ENCODE results near the gene CARD10. TPM values are rescaled to one million over a fixed set of nuclear protein-coding genes. Genes with fewer than 3 reads are reported as not detected.
A peak's percentile ranks its signal among the peaks of the same experiment; 100 is the strongest.

Gene CARD10
- total and polyA plus RNA-seq, 2 of the 13 experiments (the other 11 are each of a cell fraction or from before 2014, with no cell fraction given) = 35.2 to 55.8 TPM

DNA sequence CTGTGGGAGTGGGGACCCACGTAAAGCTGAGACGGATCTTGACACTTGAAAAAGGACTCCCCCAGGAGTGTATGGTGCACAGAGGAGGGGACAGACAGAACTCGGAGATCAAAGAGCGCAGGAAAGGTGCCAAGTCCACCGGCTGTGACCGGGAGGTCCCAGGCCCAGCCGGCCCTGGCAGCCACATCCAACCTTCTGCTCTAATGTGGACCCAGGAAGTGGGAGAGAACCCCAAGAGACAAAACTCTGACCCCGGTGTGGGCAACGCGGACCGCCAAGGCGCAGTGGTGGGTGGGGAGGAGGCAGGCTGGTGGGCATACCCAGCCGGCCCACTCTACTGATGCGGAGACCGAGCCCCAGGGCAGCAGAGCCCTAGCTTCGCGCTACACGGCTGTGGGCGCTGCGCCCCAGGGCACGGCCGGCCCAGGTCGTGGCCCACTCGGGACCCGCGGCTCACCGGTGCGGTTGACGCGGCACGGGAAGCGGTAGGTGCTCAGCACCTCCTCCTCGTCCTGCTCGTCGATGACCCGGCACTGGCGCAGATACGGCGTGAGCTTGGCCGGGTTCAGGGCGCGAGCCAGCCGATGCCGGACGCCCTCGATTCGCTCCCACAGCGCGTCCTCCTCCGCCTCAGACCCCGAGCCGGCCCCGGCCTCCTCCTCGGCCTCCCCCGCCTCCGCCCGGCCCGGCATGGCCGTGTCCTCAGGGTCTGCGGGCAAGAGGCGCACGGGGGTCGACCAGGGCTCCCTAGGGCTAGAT is 527 bp downstream of the CARD10 start (continued):
- TF ChIP-seq HOXA5 (CRISPR knock-in tag; IDR thresholded peaks at IDR 0.05) (peak; percentile 65), HES4 (CRISPR knock-in tag; IDR thresholded peaks at IDR 0.05; ENCODE audit: borderline replicate concordance) (no peak), ZNF543 (CRISPR knock-in tag; IDR thresholded peaks at IDR 0.05) (peak; percentile 86; the same call in 1 of the 2 replicates), NFE2 (CRISPR knock-in tag; IDR thresholded peaks at IDR 0.05) (no peak), ZMAT3 (CRISPR knock-in tag; conservative IDR thresholded peaks at IDR 0.05) (no peak; the same call in 1 of the 2 replicates), IKZF1 (IDR thresholded peaks at IDR 0.05) (no peak), HOXD1 (CRISPR knock-in tag; IDR thresholded peaks at IDR 0.05) (peak; percentile 26; the same call in 1 of the 2 replicates), ISL2 (CRISPR knock-in tag; IDR thresholded peaks at IDR 0.05) (no peak), ZNF619 (CRISPR knock-in tag; IDR thresholded peaks at IDR 0.05) (no peak), PHB2 (IDR thresholded peaks at IDR 0.05; ENCODE audit: partially characterized antibody) (no peak)
- TF ChIP-seq, protein P1, sequence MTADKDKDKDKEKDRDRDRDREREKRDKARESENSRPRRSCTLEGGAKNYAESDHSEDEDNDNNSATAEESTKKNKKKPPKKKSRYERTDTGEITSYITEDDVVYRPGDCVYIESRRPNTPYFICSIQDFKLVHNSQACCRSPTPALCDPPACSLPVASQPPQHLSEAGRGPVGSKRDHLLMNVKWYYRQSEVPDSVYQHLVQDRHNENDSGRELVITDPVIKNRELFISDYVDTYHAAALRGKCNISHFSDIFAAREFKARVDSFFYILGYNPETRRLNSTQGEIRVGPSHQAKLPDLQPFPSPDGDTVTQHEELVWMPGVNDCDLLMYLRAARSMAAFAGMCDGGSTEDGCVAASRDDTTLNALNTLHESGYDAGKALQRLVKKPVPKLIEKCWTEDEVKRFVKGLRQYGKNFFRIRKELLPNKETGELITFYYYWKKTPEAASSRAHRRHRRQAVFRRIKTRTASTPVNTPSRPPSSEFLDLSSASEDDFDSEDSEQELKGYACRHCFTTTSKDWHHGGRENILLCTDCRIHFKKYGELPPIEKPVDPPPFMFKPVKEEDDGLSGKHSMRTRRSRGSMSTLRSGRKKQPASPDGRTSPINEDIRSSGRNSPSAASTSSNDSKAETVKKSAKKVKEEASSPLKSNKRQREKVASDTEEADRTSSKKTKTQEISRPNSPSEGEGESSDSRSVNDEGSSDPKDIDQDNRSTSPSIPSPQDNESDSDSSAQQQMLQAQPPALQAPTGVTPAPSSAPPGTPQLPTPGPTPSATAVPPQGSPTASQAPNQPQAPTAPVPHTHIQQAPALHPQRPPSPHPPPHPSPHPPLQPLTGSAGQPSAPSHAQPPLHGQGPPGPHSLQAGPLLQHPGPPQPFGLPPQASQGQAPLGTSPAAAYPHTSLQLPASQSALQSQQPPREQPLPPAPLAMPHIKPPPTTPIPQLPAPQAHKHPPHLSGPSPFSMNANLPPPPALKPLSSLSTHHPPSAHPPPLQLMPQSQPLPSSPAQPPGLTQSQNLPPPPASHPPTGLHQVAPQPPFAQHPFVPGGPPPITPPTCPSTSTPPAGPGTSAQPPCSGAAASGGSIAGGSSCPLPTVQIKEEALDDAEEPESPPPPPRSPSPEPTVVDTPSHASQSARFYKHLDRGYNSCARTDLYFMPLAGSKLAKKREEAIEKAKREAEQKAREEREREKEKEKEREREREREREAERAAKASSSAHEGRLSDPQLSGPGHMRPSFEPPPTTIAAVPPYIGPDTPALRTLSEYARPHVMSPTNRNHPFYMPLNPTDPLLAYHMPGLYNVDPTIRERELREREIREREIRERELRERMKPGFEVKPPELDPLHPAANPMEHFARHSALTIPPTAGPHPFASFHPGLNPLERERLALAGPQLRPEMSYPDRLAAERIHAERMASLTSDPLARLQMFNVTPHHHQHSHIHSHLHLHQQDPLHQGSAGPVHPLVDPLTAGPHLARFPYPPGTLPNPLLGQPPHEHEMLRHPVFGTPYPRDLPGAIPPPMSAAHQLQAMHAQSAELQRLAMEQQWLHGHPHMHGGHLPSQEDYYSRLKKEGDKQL (CRISPR knock-in tag; IDR thresholded peaks at IDR 0.05; ENCODE audit: low read depth) = no peak
- TF ChIP-seq, protein P2, sequence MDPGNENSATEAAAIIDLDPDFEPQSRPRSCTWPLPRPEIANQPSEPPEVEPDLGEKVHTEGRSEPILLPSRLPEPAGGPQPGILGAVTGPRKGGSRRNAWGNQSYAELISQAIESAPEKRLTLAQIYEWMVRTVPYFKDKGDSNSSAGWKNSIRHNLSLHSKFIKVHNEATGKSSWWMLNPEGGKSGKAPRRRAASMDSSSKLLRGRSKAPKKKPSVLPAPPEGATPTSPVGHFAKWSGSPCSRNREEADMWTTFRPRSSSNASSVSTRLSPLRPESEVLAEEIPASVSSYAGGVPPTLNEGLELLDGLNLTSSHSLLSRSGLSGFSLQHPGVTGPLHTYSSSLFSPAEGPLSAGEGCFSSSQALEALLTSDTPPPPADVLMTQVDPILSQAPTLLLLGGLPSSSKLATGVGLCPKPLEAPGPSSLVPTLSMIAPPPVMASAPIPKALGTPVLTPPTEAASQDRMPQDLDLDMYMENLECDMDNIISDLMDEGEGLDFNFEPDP (CRISPR knock-in tag; conservative IDR thresholded peaks at IDR 0.05) = 0 out of 2 replicates have a peak, but pooled peaks have one; percentile 82
- TF ChIP-seq, protein P3, sequence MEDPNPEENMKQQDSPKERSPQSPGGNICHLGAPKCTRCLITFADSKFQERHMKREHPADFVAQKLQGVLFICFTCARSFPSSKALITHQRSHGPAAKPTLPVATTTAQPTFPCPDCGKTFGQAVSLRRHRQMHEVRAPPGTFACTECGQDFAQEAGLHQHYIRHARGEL (CRISPR knock-in tag; IDR thresholded peaks at IDR 0.05) = 0 out of 2 replicates have a peak, but pooled peaks have one; percentile 76
- TF ChIP-seq, protein P4, sequence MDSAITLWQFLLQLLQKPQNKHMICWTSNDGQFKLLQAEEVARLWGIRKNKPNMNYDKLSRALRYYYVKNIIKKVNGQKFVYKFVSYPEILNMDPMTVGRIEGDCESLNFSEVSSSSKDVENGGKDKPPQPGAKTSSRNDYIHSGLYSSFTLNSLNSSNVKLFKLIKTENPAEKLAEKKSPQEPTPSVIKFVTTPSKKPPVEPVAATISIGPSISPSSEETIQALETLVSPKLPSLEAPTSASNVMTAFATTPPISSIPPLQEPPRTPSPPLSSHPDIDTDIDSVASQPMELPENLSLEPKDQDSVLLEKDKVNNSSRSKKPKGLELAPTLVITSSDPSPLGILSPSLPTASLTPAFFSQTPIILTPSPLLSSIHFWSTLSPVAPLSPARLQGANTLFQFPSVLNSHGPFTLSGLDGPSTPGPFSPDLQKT (CRISPR knock-in tag; IDR thresholded peaks at IDR 0.05; ENCODE audit: borderline replicate concordance) = no peak

Data from HepG2 (cell line).